PFSK-1 (cell line): ENCODE results near the gene HOXC11.

Experiments used
- FOXP2 ChIP-seq: optimal IDR thresholded peaks from 2 replicates; pipeline ENCODE3; 2011; ENCODE audit warnings: borderline replicate concordance, control low read depth, inconsistent platforms; ENCODE audit not compliant: insufficient read depth; ENCODE audit errors: extremely low read length, extremely low read depth
- POLR2AphosphoS5 ChIP-seq: IDR thresholded peaks from 2 replicates; pipeline ENCODE4 v1.6.1; 2012; ENCODE audit warnings: low read depth, mild to moderate bottlenecking, control low read depth, low read length, moderate library complexity

DNA sequence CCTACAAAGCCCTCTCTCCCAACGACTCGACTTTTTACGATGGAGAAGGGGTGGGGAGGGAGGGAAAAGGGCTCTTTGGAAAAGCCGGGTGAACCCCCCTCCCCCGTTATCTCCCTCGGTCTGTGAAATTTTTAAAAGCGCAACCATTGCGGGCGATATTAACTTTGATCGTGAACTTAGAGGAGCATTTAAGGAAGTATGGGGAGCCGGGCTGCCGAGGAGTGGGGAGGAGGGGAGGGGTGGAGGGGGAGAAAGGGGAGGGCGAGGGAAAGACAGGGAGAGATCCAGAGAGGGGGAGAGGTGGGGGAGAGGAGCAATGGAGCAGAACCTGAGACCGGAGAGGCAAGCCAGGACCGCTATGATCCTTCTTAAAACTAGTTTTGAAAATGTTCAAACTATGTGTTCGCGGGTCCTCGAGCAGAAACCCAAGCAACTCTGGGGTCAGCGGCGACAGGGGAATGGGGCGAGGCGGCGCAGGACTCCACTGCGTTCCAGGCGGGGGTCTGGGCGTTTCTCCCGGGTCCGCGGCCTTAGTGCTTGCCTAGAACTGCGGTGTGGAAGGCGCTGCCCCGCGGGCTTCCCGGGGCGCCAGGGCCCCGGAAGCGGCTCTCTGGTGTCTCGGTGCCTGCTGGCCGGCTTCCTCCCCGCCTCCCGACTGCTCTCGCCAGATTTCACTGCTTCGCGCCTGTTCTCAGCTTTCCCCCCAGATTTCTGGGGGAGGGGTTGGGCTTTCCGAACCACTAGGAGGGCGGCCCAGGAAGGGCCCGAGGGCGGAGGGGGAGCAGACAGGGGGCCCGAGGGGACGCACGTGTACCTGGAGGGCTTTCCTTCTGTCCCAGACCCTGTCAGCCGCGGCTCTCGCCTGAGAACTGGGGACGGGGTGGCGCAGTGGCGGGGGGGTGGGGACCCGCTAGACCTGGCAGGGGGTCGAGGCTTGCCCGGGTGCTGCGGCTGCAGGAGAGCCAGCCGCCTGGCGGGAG lies 1.4 kb downstream of the HOXC11 start, which contains the start of gene HOTAIR:
- TF ChIP-seq POLR2AphosphoS5 (no peak), FOXP2 (no peak)
